HepG2 (cell line): ENCODE results near the gene CCN2. TPM values are rescaled to one million over a fixed set of nuclear protein-coding genes. Genes with fewer than 3 reads are reported as not detected.
A peak's percentile ranks its signal among the peaks of the same experiment; 100 is the strongest.

Experiments
- AGO1 ChIP-seq: fragments of 200-400 bp; formaldehyde crosslinking; IDR thresholded peaks from 2 replicates; pipeline ENCODE4 v1.6.1; 2017; ENCODE audit warnings: mild to moderate bottlenecking, low read depth, low read length, moderate library complexity; ENCODE audit not compliant: poor library complexity, severe bottlenecking
- CBX2 ChIP-seq, 2 experiments: fragments of 200-600 bp in 1 of 2; sonication (generic); formaldehyde crosslinking in 1 of 2; IDR thresholded peaks; 2 replicates each; pipeline versions ENCODE4 v1.7.0 to v1.8.1; 2018 to 2022; ENCODE audit warnings: low read depth in 2 of 2, low read length in 1 of 2, mild to moderate bottlenecking in 1 of 2, missing genetic modification reagents in 1 of 2
- NCOA1 ChIP-seq: sonication (generic); formaldehyde crosslinking; IDR thresholded peaks from 2 replicates; pipeline ENCODE4 v1.9.0; 2021; ENCODE audit warnings: missing genetic modification reagents
- NCOR1 ChIP-seq: fragments of 200-600 bp; sonication (generic); IDR thresholded peaks from 2 replicates; pipeline ENCODE4 v1.7.0; 2017; ENCODE audit warnings: antibody characterized with exemption, low read length, borderline replicate concordance
- NFE2L2 ChIP-seq: fragments of 150-350 bp; IDR thresholded peaks from 2 replicates; pipeline ENCODE4 v1.6.1; 2014; ENCODE audit warnings: low read length
- PRDM10 ChIP-seq: sonication (generic); formaldehyde crosslinking; IDR thresholded peaks from 2 replicates; pipeline ENCODE4 v1.4.0; 2020; ENCODE audit warnings: low read depth, missing genetic modification reagents
- RARG ChIP-seq: sonication (generic); formaldehyde crosslinking; IDR thresholded peaks from 2 replicates; pipeline ENCODE4 v1.4.0; 2020; ENCODE audit warnings: low read depth, mild to moderate bottlenecking, missing genetic modification reagents
- SETDB1 ChIP-seq: sonication (generic); formaldehyde crosslinking; IDR thresholded peaks from 2 replicates; pipeline ENCODE4 v1.5.1; 2020; ENCODE audit warnings: missing genetic modification reagents, mild to moderate bottlenecking, borderline replicate concordance
- TAF15 ChIP-seq: fragments of 200-400 bp; formaldehyde crosslinking; IDR thresholded peaks from one replicate; pipeline ENCODE4 v1.6.1; 2018; ENCODE audit warnings: mild to moderate bottlenecking, low read depth, low read length; ENCODE audit not compliant: poor library complexity, severe bottlenecking
- TBX2 ChIP-seq: sonication (generic); formaldehyde crosslinking; IDR thresholded peaks from 2 replicates; pipeline ENCODE4 v1.5.0; 2020; ENCODE audit warnings: missing genetic modification reagents, mild to moderate bottlenecking, borderline replicate concordance
- TEF ChIP-seq: sonication (generic); formaldehyde crosslinking; IDR thresholded peaks from 2 replicates; pipeline ENCODE4 v1.5.0; 2020; ENCODE audit warnings: missing genetic modification reagents
- UBTF ChIP-seq: sonication (generic); formaldehyde crosslinking; IDR thresholded peaks from 2 replicates; pipeline ENCODE4 v1.4.0; 2020; ENCODE audit warnings: mild to moderate bottlenecking, missing genetic modification reagents
- ZNF121 ChIP-seq: sonication (generic); formaldehyde crosslinking; IDR thresholded peaks from 2 replicates; pipeline ENCODE4 v1.5.0; 2020; ENCODE audit warnings: mild to moderate bottlenecking, missing genetic modification reagents
- ZNF280B ChIP-seq: sonication (generic); formaldehyde crosslinking; IDR thresholded peaks from 2 replicates; pipeline ENCODE4 v1.5.0; 2020; ENCODE audit warnings: missing genetic modification reagents, mild to moderate bottlenecking, borderline replicate concordance
- ZNF557 ChIP-seq: sonication (generic); formaldehyde crosslinking; IDR thresholded peaks from 2 replicates; pipeline ENCODE4 v1.4.0; 2020; ENCODE audit warnings: missing genetic modification reagents
- ZNF572 ChIP-seq: sonication (generic); formaldehyde crosslinking; IDR thresholded peaks from 2 replicates; pipeline ENCODE4 v1.5.1; 2020; ENCODE audit warnings: mild to moderate bottlenecking, missing genetic modification reagents
- ZNF749 ChIP-seq: sonication (generic); formaldehyde crosslinking; IDR thresholded peaks from 2 replicates; pipeline ENCODE4 v1.8.0; 2022; ENCODE audit warnings: mild to moderate bottlenecking, missing genetic modification reagents, moderate library complexity, borderline replicate concordance
- ZNF773 ChIP-seq: sonication (generic); formaldehyde crosslinking; IDR thresholded peaks from 2 replicates; pipeline ENCODE4 v1.4.0; 2020; ENCODE audit warnings: missing genetic modification reagents, borderline replicate concordance
- polyA plus RNA-seq, 8 experiments: library from polyadenylated mRNA; depleted of rRNA in 3 of 8; stranded (reverse) in 7 of 8; unstranded in 1 of 8; fragments of >200 nt; fragmentation: Illumina TruSeq in 4 of 8; extraction: Trizol in 4 of 8; gene quantifications; 2 replicates each; pipeline versions ENCODE4 v1.2.1 to v1.2.3, GENCODE V29; 2011 to 2016; ENCODE audit warnings: low read depth in 4 of 8, missing spikeins in 1 of 8, mixed read lengths in 1 of 8; ENCODE audit not compliant: insufficient read depth in 1 of 8
- total RNA-seq, 5 experiments: library from RNA; depleted of rRNA; stranded (reverse); fragments of >200 nt; fragmentation: Illumina TruSeq; extraction: Trizol; gene quantifications; 2 replicates each; pipeline ENCODE4 v1.2.3, GENCODE V29; 2016; ENCODE audit warnings: low read depth in 1 of 5

The CCN2 gene
- total and polyA plus RNA-seq, 2 of the 13 experiments (the other 11 are each of a cell fraction or from before 2014, with no cell fraction given): 34.7 to 316 TPM

GRCh38 chr6:131980791-131981623, 29.8 kb upstream of the CCN2 start (continued):
- TF ChIP-seq UBTF: peak; percentile 41; the same call in 1 of the 2 replicates
- peak; percentile 96 for TF ChIP-seq TBX2 (CRISPR knock-in tag)
- no peak for TF ChIP-seq ZNF572 (CRISPR knock-in tag)
- TF ChIP-seq PRDM10 (CRISPR knock-in tag): peak; percentile 72; the same call in 1 of the 2 replicates
- TF ChIP-seq RARG: no peak
- TF ChIP-seq TAF15: no peak
- TF ChIP-seq ZNF121: peak; percentile 63; the same call in 1 of the 2 replicates
- TF ChIP-seq NCOR1: peak; percentile 99
- no peak for TF ChIP-seq CBX2 (IDR thresholded peaks at IDR 0.05; ENCODE audit: low read depth, low read length)
- TF ChIP-seq CBX2 (CRISPR knock-in tag; IDR thresholded peaks at IDR 0.05; ENCODE audit: low read depth): no peak; the same call in 1 of the 2 replicates
- no peak; the same call in 1 of the 2 replicates for TF ChIP-seq TEF (CRISPR knock-in tag)
- no peak for TF ChIP-seq ZNF280B
- no peak for TF ChIP-seq SETDB1 (CRISPR knock-in tag)
- TF ChIP-seq NFE2L2: no peak
- no peak for TF ChIP-seq AGO1
- peak; percentile 67; the same call in 1 of the 2 replicates for TF ChIP-seq ZNF749 (CRISPR knock-in tag)
- TF ChIP-seq NCOA1 (CRISPR knock-in tag): peak; percentile 96
- no peak for TF ChIP-seq ZNF557 (CRISPR knock-in tag)
- no peak for TF ChIP-seq ZNF773 (CRISPR knock-in tag)
